Testis (tissue), 2 donors: ENCODE measurements around the gene BCL2L11.

Experiments
- POLR2A ChIP-seq: fragments of 450-650 bp; IDR thresholded peaks from one replicate; pipeline ENCODE4 v1.6.1; 2017; ENCODE audit warnings: antibody characterized with exemption, mild to moderate bottlenecking, moderate library complexity
- TF ChIP-seq, protein P1 (sequence below), 3 experiments: fragments of 450-650 bp in 2 of 3; fragments of 200-600 bp in 1 of 3; sonication (generic) in 1 of 3; IDR thresholded peaks; one replicate each; pipeline ENCODE4 v1.5.1; 2016 to 2019; ENCODE audit warnings: antibody characterized with exemption in 3 of 3, mild to moderate bottlenecking in 2 of 3, moderate library complexity in 1 of 3

GRCh38 chr2:111167863-111168162 lies 47.1 kb downstream of the BCL2L11 start:
- TF ChIP-seq, protein P1, sequence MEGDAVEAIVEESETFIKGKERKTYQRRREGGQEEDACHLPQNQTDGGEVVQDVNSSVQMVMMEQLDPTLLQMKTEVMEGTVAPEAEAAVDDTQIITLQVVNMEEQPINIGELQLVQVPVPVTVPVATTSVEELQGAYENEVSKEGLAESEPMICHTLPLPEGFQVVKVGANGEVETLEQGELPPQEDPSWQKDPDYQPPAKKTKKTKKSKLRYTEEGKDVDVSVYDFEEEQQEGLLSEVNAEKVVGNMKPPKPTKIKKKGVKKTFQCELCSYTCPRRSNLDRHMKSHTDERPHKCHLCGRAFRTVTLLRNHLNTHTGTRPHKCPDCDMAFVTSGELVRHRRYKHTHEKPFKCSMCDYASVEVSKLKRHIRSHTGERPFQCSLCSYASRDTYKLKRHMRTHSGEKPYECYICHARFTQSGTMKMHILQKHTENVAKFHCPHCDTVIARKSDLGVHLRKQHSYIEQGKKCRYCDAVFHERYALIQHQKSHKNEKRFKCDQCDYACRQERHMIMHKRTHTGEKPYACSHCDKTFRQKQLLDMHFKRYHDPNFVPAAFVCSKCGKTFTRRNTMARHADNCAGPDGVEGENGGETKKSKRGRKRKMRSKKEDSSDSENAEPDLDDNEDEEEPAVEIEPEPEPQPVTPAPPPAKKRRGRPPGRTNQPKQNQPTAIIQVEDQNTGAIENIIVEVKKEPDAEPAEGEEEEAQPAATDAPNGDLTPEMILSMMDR (IDR thresholded peaks at IDR 0.05) = no peak
- no peak for TF ChIP-seq POLR2A
